GM19328 (cell line): ENCODE results near the gene GPHN.
"Not testable (repeated sequence)": the region's sequence is repeated elsewhere in the genome, so short reads cannot be mapped to it uniquely, and the experiment has no call there.

ENCODE experiments used
- ATAC-seq: cut with Tn5 transposase; IDR thresholded peaks from one replicate; pipeline ENCODE4 v1.9.1; 2021; ENCODE audit warnings: mild to moderate bottlenecking, moderate library complexity; ENCODE audit not compliant: unreplicated experiment

GPHN gene

GRCh38 chr14:66758031-66758613 is 250.2 kb downstream of the GPHN start:
- no peak for ATAC-seq

- ATAC-seq, result no peak
Measured at GRCh38 chr14:66772146-66772545, 264.2 kb downstream of the GPHN start.

DNA sequence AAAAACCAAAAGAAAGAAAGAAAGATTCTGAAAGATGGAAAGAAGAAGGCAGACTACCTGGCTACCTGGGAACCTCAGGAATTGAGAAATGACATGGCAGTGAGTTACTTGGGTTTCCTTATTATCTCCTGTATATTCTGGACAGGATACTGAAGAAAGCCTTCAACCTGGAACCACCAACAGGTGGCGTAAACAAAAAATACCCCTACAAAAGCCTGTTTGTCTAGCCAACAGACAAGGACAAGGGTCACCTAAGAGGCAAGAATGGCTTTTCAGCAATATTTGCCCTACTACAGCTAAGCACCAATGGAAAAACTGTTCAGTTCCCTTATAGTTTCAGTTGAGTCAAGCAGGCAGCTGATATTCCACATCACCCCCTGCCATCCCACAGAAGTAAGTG is 274.9 kb downstream of the GPHN start:
- ATAC-seq, result no peak

DNA sequence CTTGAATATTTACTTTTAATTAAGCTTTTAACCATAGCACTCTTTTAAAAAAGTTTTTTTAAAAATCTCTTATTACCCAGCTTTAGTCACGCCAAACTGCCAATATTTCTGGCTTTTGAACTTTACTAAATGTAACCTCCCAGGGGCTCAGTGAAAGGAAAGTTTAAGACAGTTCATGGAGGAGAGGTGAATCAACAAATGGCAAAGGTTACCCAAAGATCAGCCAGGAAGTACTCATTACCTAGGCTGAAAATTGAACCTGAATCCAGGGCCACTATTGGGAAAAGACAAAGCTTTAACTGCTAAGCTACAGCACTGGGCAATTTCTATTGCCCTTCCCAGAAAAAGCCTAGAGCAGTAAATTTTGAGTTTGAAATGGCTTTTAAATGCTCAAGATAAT is 282.2 kb downstream of the GPHN start:
- ATAC-seq, result no peak

DNA sequence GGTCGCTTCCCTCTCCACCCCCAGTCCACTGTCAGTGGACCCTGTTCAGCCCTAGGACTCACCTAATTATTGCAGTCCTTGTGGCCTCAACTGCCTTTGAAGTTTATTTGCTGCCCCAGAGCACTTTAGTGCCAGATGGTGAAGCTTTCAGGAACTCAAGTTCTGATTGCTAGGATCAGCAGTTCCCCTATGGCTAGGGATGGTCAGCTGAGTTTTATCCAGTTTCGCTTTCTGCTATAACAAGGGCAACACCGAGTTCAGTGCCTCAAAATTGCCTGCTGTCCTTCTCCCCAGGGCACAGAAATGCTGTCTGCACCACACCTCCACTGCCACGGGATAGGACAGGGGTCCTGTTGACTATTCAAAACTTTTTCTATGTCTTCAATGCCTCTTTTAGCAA is 295.0 kb downstream of the GPHN start:
- ATAC-seq, result no peak

- no peak for ATAC-seq
Measured at GRCh38 chr14:66804141-66804540, 296.2 kb downstream of the GPHN start.

GRCh38 chr14:66813636-66814035 is 305.7 kb downstream of the GPHN start:
- no peak for ATAC-seq

GRCh38 chr14:66815687-66816086 is 307.7 kb downstream of the GPHN start:
- no peak for ATAC-seq

GRCh38 chr14:66824251-66824650 is 316.3 kb downstream of the GPHN start:
- ATAC-seq, result no peak

- ATAC-seq, result no peak
Measured at GRCh38 chr14:66827182-66827581, 319.2 kb downstream of the GPHN start.

DNA sequence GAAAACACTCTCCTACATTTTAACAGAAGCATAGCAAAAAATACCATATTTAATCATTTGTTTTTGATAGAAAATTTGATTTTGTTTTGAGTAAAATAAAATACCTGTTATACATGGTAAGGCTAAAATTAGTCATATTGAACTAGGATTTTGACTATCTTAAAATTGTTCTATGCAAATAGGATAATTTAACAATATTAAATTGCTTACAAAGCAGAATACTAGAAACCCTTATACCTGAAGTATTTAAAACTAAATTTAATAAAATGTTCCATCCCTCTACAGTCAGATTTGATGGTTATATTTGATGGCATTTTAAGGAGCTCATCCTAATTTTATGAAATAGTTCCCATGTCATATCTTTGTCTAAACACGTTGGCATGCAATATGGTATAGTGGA is 323.2 kb downstream of the GPHN start:
- no peak for ATAC-seq

DNA sequence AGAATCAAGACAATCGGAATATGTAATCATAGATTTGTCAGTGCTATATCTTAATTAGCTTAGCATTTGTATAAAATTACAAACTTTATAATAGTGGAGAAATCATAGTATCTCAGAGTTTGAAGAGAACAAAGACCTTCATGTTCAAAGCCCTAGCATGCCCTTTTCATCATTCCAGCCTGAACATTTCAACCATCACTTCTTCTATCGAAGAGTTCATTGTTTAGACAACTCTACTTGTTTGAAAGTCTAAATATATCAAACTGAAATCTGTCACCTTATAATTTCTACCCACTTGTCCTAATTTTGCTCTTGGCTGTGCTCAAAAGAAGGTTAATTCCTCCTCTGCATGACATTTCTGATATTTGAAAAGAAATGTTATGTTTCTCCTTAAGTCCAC is 325.9 kb downstream of the GPHN start:
- no peak for ATAC-seq

- ATAC-seq, result not testable (repeated sequence)
Measured at GRCh38 chr14:66837436-66837835, 329.5 kb downstream of the GPHN start.

DNA sequence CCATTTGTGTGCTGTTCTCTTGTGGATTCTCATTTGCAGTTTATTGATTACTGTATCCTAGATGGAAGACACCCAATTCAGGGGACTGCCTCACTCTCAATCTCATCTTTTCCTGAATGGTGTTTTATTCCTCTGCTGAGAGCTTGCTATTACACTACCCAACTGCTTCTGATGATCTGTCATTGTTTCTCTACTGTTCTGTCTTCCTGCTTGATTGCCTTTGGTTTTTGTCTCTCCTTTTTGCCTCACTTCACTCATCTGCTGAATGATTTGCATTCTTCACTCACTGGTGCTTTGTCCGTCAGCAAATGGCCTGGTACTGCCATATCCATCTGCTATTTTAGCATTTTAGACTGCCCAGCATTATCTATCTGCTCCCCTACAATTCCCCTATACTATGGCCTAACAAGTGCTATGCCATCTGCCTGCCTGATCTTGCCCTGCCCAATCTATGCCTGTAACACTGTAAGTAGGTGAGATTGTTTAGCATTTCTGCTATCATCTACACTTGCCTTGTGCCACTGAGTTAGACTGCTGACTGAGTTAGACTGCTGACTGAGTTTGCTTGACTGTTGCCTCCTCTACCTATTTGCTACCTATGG is 335.1 kb downstream of the GPHN start:
- ATAC-seq, result no peak

GRCh38 chr14:66850258-66850888 is 342.4 kb downstream of the GPHN start:
- ATAC-seq, result no peak

DNA sequence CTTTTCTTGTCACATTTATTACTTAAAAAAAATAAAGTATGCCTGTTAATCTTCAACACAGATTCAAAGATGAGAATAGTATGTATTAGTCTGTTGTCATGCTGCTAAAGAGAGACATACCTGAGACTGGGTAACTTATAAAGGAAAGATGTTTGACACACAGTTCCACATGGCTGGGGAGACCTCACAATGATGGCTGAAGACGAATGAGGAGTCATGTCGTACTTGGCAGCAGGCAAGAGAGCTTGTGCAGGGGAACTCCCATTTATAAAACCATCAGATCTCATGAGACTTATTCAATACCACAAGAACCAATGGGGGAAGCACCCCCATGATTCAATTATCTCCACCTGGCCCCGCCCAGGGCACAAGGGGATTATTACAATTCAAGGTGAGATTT is 345.4 kb downstream of the GPHN start:
- ATAC-seq, result no peak

GRCh38 chr14:66857867-66858266 is 349.9 kb downstream of the GPHN start:
- ATAC-seq, result no peak

- ATAC-seq, result no peak
Measured at GRCh38 chr14:66859063-66859671, 351.2 kb downstream of the GPHN start.

- no peak for ATAC-seq
Measured at GRCh38 chr14:66881596-66881995, 373.6 kb downstream of the GPHN start.

GRCh38 chr14:66884149-66884548 is 376.2 kb downstream of the GPHN start:
- no peak for ATAC-seq

- ATAC-seq, result no peak
Measured at GRCh38 chr14:66900719-66901118, 392.8 kb downstream of the GPHN start.

- no peak for ATAC-seq
Measured at GRCh38 chr14:66910311-66910840, 402.4 kb downstream of the GPHN start.
